Nasal cavity respiratory epithelium epithelial cell of viscerocranial mucosa (primary cell): ENCODE results near the gene CCL5. TPM values are rescaled to one million over a fixed set of nuclear protein-coding genes. Genes with fewer than 3 reads are reported as not detected.

Experiments
- total RNA-seq: library from RNA; depleted of rRNA; stranded (reverse); fragments of >200 nt; gene quantifications from 2 replicates; pipeline ENCODE4 v1.2.3, GENCODE V29; 2014

CCL5 gene
- total RNA-seq = 0.07 and 0.34 TPM in 2 replicates

DNA sequence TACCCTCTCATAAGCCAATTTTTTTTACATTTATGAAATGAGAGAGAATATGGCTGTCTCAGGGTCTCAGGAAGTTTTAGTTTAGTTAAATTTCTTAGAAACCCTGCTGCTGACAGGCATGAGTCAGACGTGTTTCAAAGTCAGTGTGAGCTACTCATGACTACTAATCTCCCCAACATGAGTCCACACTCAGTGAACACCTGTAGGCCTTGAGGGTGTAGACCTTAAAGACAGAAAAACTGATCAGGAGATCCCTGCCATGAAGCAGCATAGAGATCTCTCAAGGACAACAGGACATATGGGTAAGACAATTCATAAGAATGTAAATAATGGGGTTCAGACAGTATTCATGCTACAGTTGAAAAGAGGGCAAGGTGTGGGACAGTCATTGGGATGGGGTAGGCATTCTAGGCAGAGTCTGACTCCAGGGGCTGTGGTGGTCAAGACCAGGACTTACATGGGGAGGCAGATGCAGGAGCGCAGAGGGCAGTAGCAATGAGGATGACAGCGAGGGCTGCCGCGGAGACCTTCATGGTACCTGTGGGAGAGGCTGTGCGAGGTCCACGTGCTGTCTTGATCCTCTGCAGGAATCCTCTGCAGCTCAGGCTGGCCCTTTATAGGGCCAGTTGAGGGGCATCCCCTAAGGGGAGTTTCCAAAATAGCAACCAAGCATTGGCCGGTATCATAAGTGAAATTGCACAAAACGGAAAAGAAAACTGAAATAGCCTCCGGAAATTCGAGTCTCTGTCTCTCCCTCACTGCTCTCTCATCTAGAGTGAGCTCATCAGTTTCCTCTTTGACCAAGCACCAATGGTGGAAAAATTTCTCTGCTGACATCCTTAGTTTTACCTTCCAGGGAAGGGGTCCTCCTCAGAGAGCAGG lies at the start of gene CCL5:
Gene CCL5, minus strand, starts transcription at position 588 of the 882 bp plus-strand sequence.

DNA sequence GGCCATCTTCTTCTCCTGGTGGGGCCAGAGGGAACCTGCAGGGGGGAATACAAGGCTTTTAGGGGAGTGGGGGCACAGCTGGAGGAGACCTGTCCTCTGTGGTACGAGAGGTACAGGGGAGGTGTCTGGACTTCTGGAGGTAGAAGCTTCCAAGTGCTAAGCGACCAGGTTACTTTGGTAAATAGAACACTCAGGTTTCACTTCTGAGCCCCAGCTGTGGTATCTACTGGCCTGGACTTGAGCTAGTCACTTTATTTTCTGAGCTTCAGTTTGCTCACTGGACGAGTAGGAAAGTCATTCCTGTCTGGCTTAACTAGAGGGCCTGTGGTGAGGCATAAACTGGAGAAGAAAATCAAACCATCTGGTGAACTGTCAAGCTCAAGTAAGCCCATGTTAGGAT lies 11.4 kb downstream of the CCL5 start, which contains the start of gene HEATR9:
Gene HEATR9, minus strand, starts transcription at position 155 of the 400 bp plus-strand sequence. Its CDS starts 149 bp downstream, at position 6.

Other genes with a start within 250 kb of the CCL5 start
- 0.57 and 0.68 TPM in 2 replicates for gene RASL10B, start 148.7 kb downstream of the CCL5 start, total RNA-seq
- gene GAS2L2, start 127.1 kb downstream of the CCL5 start, total RNA-seq = under 0.01 and 0.07 TPM in 2 replicates
- not detected in 2 replicates for gene C17orf50, start 119.5 kb downstream of the CCL5 start, total RNA-seq
- 31.8 and 151 TPM in 2 replicates for gene MMP28, start 84.7 kb downstream of the CCL5 start, total RNA-seq
- gene TAF15, start 70.9 kb downstream of the CCL5 start, total RNA-seq = 68.0 and 178 TPM in 2 replicates
- not detected in 2 replicates for gene HEATR9, start 11.5 kb downstream of the CCL5 start, total RNA-seq
- gene RDM1, start 50.4 kb upstream of the CCL5 start, total RNA-seq = 0.14 TPM in 1 of 2 replicates, not detected in the other
- not detected in 2 replicates for gene LYZL6, start 63.4 kb upstream of the CCL5 start, total RNA-seq
- gene CCL16, start 101.1 kb upstream of the CCL5 start, total RNA-seq = not detected in 2 replicates
- not detected in 2 replicates for gene CCL14, start 106.4 kb upstream of the CCL5 start, total RNA-seq
- gene CCL15, start 121.2 kb upstream of the CCL5 start, total RNA-seq = not detected in 2 replicates
- not detected in 2 replicates for gene CCL23, start 137.6 kb upstream of the CCL5 start, total RNA-seq
- not detected in 2 replicates for gene CCL18, start 183.9 kb upstream of the CCL5 start, total RNA-seq
- not detected in 2 replicates for gene CCL3, start 209.8 kb upstream of the CCL5 start, total RNA-seq
- not detected in 2 replicates for gene CCL4, start 223.5 kb upstream of the CCL5 start, total RNA-seq